K562 (cell line): ENCODE data around the gene FABP3. TPM values are rescaled to one million over a fixed set of nuclear protein-coding genes. Genes with fewer than 3 reads are reported as not detected.
A peak's percentile ranks its signal among the peaks of the same experiment; 100 is the strongest.

Experiments used
- NONO ChIP-seq, 2 experiments: fragments of 200-400 bp in 1 of 2; fragments of 450-650 bp in 1 of 2; formaldehyde crosslinking in 1 of 2; IDR thresholded peaks; 2 replicates each; pipeline ENCODE4 v1.6.1; 2017; ENCODE audit warnings: low read depth in 2 of 2, mild to moderate bottlenecking in 2 of 2, moderate library complexity in 2 of 2, low read length in 1 of 2
- RERE ChIP-seq: sonication (generic); formaldehyde crosslinking; IDR thresholded peaks from 2 replicates; pipeline ENCODE4 v1.8.0; 2023; ENCODE audit warnings: missing genetic modification reagents, mild to moderate bottlenecking, borderline replicate concordance
- ZBTB17 ChIP-seq: fragments of 450-650 bp; formaldehyde crosslinking; IDR thresholded peaks from 2 replicates; pipeline ENCODE4 v1.4.0; 2020; ENCODE audit warnings: mild to moderate bottlenecking
- ZNF318 ChIP-seq, 2 experiments: fragments of 450-650 bp; IDR thresholded peaks; 2 replicates each; pipeline ENCODE4 v1.6.1; 2016; ENCODE audit warnings: mild to moderate bottlenecking in 2 of 2, borderline replicate concordance in 1 of 2, low read depth in 1 of 2, moderate library complexity in 1 of 2
- ZNF398 ChIP-seq: fragments of 250-450 bp; sonication (Bioruptor Pico); IDR thresholded peaks from 2 replicates; pipeline ENCODE4 v1.8.0; 2021; ENCODE audit warnings: moderate library complexity, mild to moderate bottlenecking, inconsistent platforms
- ZNF512 ChIP-seq: IDR thresholded peaks from 2 replicates; pipeline ENCODE4 v1.6.1; 2016; ENCODE audit warnings: missing genetic modification characterization, missing compliant biosample characterization
- polyA plus RNA-seq, 8 experiments: library from polyadenylated mRNA; depleted of rRNA in 4 of 8; stranded (reverse) in 5 of 8; unstranded in 3 of 8; fragments of >200 nt; fragmentation: Nextera tagmentation in 2 of 8; fragmentation: Illumina TruSeq in 1 of 8; extraction: Ambion mirVana in 2 of 8; extraction: Trizol in 1 of 8; gene quantifications; 2 replicates each; pipeline versions ENCODE4 v1.2.1 to v1.2.3, GENCODE V29; 2011 to 2014; ENCODE audit warnings: inconsistent platforms in 1 of 8, missing spikeins in 1 of 8
- total RNA-seq, 7 experiments: library from RNA; depleted of rRNA in 6 of 7; stranded (reverse); fragments of >200 nt in 6 of 7; fragmentation: Illumina TruSeq in 2 of 7; extraction: Trizol in 2 of 7; gene quantifications; 2 replicates each; pipeline versions ENCODE4 v1.2.1 to v1.2.3, GENCODE V29; 2011 to 2021; ENCODE audit warnings: low replicate concordance in 1 of 7

FABP3 gene
- total and polyA plus RNA-seq, 9 of the 15 experiments (the other 6 are each of a cell fraction or from before 2014, with no cell fraction given) = 0.22 TPM; not detected in 8

- no peak for TF ChIP-seq ZNF398
- TF ChIP-seq NONO (IDR thresholded peaks at IDR 0.05; ENCODE audit: low read depth in 2 of 2, low read length in 1 of 2) = no peak
- TF ChIP-seq ZNF512 (tag) = no peak
- no peak for TF ChIP-seq ZNF318 (IDR thresholded peaks at IDR 0.05; ENCODE audit: borderline replicate concordance in 1 of 2, low read depth in 1 of 2)
- no peak for TF ChIP-seq RERE (CRISPR knock-in tag)
- TF ChIP-seq ZBTB17 (CRISPR knock-in tag) = peak; percentile 76; the same call in 1 of the 2 replicates
These were observed at the start of gene FABP3 (continued) for GRCh38 chr1:31373056-31373896.
